Measurements from ENCODE around the gene BRPF1.

DNA sequence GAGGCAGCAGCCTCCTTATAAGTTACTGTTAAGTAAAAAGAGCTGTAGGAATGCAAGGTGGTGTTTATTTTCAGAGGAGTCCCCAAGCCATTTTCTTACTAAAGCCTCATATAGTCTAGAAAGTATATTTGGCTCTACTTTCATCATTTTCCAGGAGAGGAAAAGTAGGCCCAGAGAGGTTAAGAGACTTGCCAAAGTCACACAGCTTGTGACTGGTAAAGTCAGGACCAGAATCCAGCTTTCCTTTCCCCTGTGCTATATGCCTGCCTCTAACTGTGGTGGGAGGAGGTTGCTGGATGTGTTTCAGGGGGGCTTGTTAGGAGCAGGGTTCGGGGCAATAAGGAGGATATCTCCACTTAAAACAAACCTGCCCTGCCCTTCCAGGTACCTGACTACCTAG, 11.0 kb downstream of the BRPF1 start:
- TF ChIP-seq, protein P1, sequence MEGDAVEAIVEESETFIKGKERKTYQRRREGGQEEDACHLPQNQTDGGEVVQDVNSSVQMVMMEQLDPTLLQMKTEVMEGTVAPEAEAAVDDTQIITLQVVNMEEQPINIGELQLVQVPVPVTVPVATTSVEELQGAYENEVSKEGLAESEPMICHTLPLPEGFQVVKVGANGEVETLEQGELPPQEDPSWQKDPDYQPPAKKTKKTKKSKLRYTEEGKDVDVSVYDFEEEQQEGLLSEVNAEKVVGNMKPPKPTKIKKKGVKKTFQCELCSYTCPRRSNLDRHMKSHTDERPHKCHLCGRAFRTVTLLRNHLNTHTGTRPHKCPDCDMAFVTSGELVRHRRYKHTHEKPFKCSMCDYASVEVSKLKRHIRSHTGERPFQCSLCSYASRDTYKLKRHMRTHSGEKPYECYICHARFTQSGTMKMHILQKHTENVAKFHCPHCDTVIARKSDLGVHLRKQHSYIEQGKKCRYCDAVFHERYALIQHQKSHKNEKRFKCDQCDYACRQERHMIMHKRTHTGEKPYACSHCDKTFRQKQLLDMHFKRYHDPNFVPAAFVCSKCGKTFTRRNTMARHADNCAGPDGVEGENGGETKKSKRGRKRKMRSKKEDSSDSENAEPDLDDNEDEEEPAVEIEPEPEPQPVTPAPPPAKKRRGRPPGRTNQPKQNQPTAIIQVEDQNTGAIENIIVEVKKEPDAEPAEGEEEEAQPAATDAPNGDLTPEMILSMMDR (IDR thresholded peaks at IDR 0.05): no peak
- TF ChIP-seq POLR2A (IDR thresholded peaks at IDR 0.05): no peak

Data from uterus (tissue), 2 donors.